ENCODE measurements around the gene ERICH2. TPM values are rescaled to one million over a fixed set of nuclear protein-coding genes. Genes with fewer than 3 reads are reported as not detected.
"Not testable (repeated sequence)": the region's sequence is repeated elsewhere in the genome, so short reads cannot be mapped to it uniquely, and the experiment has no call there.

Gene ERICH2
- total RNA-seq, 2 donors from 2014 or later, result not detected

DNA sequence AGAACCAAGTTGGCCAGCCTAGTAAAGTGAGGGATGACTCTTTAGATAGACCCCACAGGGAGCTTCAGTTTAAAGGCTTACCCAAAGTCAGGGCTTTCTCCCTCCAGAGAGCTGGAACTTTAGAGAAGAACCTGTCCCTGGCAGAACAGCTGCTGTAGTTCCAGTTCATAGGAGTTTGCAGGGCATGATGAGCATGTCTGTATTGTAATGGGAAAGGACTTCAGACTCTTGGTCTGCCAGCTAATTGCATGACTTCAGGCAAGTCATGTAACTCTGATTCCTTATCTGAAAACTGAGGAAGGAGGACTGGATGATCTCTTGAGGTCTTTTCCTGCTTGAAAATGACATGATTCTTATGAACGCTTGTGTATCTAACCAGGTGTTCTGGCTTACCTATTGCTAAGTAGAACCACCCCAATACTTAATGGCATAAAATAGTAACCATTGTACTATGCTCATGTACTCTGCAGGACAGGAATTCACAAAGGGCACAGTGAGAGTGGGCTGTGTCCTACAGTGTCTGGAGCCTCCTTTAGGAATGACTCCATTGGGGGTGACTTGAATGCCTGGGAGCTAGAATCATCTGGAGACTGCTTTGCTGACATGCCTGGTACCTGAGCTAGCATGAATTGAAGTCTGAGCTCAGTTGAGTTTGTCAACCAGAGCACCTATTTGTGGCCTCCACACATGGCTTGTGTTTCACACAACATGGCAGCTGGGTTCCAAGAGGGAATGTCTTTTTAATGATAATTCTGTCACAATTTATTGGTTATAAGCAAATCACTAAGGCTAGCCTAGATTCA, 36.2 kb upstream of the ERICH2 start:
- H3K4me3 ChIP-seq, result no peak overlapping the region
- H3K36me3 ChIP-seq, result no peaks in the 10 kb centered on the region
- DNase-seq (ENCODE audit: low spot score) (no peak), ATAC-seq (ENCODE audit: insufficient number of reproducible peaks, low FRiP score, low read depth) (no peak)
- H3K9me3 ChIP-seq, result no peaks in the 10 kb centered on the region
- H3K27ac ChIP-seq, result no peak overlapping the region
- no peaks in the 10 kb centered on the region for H3K4me1 ChIP-seq (ENCODE audit: control insufficient read depth in 1 of 2, low read depth in 2 of 2)
- TF ChIP-seq, protein P1, sequence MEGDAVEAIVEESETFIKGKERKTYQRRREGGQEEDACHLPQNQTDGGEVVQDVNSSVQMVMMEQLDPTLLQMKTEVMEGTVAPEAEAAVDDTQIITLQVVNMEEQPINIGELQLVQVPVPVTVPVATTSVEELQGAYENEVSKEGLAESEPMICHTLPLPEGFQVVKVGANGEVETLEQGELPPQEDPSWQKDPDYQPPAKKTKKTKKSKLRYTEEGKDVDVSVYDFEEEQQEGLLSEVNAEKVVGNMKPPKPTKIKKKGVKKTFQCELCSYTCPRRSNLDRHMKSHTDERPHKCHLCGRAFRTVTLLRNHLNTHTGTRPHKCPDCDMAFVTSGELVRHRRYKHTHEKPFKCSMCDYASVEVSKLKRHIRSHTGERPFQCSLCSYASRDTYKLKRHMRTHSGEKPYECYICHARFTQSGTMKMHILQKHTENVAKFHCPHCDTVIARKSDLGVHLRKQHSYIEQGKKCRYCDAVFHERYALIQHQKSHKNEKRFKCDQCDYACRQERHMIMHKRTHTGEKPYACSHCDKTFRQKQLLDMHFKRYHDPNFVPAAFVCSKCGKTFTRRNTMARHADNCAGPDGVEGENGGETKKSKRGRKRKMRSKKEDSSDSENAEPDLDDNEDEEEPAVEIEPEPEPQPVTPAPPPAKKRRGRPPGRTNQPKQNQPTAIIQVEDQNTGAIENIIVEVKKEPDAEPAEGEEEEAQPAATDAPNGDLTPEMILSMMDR (IDR thresholded peaks at IDR 0.05), result no peak
- no peaks in the 10 kb centered on the region for H3K27me3 ChIP-seq (replicated peaks; ENCODE audit: insufficient read depth)

DNA sequence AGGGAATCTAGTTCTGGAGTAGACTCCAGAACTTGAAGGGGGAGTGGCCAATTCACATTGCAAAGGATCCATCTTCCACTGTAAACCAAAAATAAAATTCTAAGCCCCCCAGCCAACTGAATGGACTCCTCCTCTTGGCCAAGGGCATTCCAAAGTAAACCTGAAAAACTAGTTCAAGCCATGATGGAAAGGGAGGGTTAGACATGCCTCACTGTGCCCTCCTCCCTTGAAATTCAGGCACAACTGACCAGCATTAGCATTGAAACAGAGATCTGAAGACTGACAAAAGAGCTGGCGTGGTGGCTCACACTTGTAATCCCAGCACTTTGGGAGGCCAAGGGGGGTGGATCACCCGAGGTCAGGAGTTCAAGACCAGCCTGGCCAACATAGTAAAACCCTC, 35.6 kb upstream of the ERICH2 start:
- ATAC-seq (ENCODE audit: insufficient number of reproducible peaks, low FRiP score, low read depth); H3K9me3 ChIP-seq; DNase-seq (ENCODE audit: low spot score); H3K4me3 ChIP-seq; H3K36me3 ChIP-seq; H3K27ac ChIP-seq; H3K27me3 ChIP-seq (replicated peaks; ENCODE audit: insufficient read depth); H3K4me1 ChIP-seq (ENCODE audit: control insufficient read depth in 1 of 2, low read depth in 2 of 2): not testable (repeated sequence)

DNA sequence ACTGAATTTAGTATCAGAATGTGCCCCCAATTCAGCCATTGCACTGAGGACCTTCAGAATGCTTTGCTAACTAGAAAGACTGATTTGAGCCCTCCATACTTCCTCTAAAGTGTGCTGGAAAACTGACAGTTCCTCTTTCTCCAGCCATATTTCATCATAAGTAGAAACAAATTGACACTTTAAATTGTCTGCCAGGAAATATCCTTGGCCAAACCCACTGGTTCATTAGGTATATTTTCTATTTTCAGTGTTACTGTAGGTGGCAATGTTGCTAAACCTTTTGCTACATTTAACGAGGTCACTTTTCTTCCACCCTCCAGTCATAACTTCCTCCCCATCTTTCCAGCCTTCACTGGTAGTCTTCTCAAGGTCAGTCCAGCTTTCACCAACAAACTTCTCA, 33.5 kb upstream of the ERICH2 start:
- TF ChIP-seq, protein P1 (IDR thresholded peaks at IDR 0.05), result no peak
- H3K27ac ChIP-seq, result no peak overlapping the region
- ATAC-seq (ENCODE audit: insufficient number of reproducible peaks, low FRiP score, low read depth) (no peak), DNase-seq (ENCODE audit: low spot score) (no peak)
- H3K9me3 ChIP-seq, result no peaks in the 10 kb centered on the region
- no peaks in the 10 kb centered on the region for H3K27me3 ChIP-seq (replicated peaks; ENCODE audit: insufficient read depth)
- no peaks in the 10 kb centered on the region for H3K4me1 ChIP-seq (ENCODE audit: control insufficient read depth in 1 of 2, low read depth in 2 of 2)
- H3K4me3 ChIP-seq, result no peak overlapping the region
- no peaks in the 10 kb centered on the region for H3K36me3 ChIP-seq

DNA sequence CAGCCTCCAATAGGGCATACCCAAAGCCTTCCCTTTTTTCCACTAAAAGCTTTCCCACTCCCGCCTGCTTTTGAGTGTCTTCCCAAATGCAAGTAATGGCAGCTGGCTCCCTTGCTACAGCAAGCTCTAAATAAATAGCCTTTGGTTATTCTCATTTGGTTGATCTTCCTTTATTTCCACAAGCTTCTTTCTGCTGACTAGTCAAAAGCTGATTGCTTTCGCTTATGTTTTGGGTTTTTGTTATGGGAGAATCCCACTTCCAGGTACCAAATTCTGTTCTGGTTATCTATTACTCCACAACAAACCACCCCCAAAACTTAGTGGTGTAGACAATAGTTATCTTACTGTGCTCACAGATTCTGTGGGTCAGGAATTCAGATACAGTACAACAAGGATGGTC, 32.8 kb upstream of the ERICH2 start:
- ATAC-seq (ENCODE audit: insufficient number of reproducible peaks, low FRiP score, low read depth) (no peak), DNase-seq (ENCODE audit: low spot score) (no peak)
- TF ChIP-seq, protein P1 (IDR thresholded peaks at IDR 0.05), result no peak
- H3K4me3 ChIP-seq, result no peak overlapping the region
- no peaks in the 10 kb centered on the region for H3K4me1 ChIP-seq (ENCODE audit: control insufficient read depth in 1 of 2, low read depth in 2 of 2)
- no peaks in the 10 kb centered on the region for H3K27me3 ChIP-seq (replicated peaks; ENCODE audit: insufficient read depth)
- H3K36me3 ChIP-seq, result no peaks in the 10 kb centered on the region
- H3K27ac ChIP-seq, result no peak overlapping the region
- no peaks in the 10 kb centered on the region for H3K9me3 ChIP-seq

- no peaks in the 10 kb centered on the region for H3K4me1 ChIP-seq (ENCODE audit: control insufficient read depth in 1 of 2, low read depth in 2 of 2)
- H3K27me3 ChIP-seq (replicated peaks; ENCODE audit: insufficient read depth), result no peaks in the 10 kb centered on the region
- no peaks in the 10 kb centered on the region for H3K9me3 ChIP-seq
- DNase-seq (ENCODE audit: low spot score) (no peak), ATAC-seq (ENCODE audit: insufficient number of reproducible peaks, low FRiP score, low read depth) (no peak)
- TF ChIP-seq, protein P1 (IDR thresholded peaks at IDR 0.05), result no peak
- H3K4me3 ChIP-seq, result no peak overlapping the region
- no peaks in the 10 kb centered on the region for H3K36me3 ChIP-seq
- no peak overlapping the region for H3K27ac ChIP-seq
Measured at GRCh38 chr2:170737821-170738220, 32.4 kb upstream of the ERICH2 start.

- H3K27me3 ChIP-seq (replicated peaks; ENCODE audit: insufficient read depth), result no peaks in the 10 kb centered on the region
- no peaks in the 10 kb centered on the region for H3K36me3 ChIP-seq
- TF ChIP-seq, protein P1 (IDR thresholded peaks at IDR 0.05), result no peak
- ATAC-seq (ENCODE audit: insufficient number of reproducible peaks, low FRiP score, low read depth) (no peak), DNase-seq (ENCODE audit: low spot score) (no peak)
- no peaks in the 10 kb centered on the region for H3K4me1 ChIP-seq (ENCODE audit: control insufficient read depth in 1 of 2, low read depth in 2 of 2)
- no peak overlapping the region for H3K27ac ChIP-seq
- H3K4me3 ChIP-seq, result no peak overlapping the region
- H3K9me3 ChIP-seq, result no peaks in the 10 kb centered on the region
Measured at GRCh38 chr2:170739048-170739447, 31.1 kb upstream of the ERICH2 start.
